ENCODE results near the gene INO80C.
"Not testable (repeated sequence)": the region's sequence is repeated elsewhere in the genome, so short reads cannot be mapped to it uniquely, and the experiment has no call there.

Gene INO80C

GRCh38 chr18:35457140-35457704, 40.5 kb downstream of the INO80C start:
- no peak for DNase-seq

- no peak for DNase-seq
Observed at GRCh38 chr18:35455926-35456763, 41.6 kb downstream of the INO80C start.

GRCh38 chr18:35454803-35455202, 43.0 kb downstream of the INO80C start:
- no peak for DNase-seq

GRCh38 chr18:35453065-35453464, 44.7 kb downstream of the INO80C start:
- not testable (repeated sequence) for DNase-seq

- DNase-seq: no peak
Observed at GRCh38 chr18:35451916-35452315, 45.8 kb downstream of the INO80C start.

- DNase-seq: no peak
Observed at GRCh38 chr18:35451032-35451431, 46.7 kb downstream of the INO80C start.

- no peak for DNase-seq
Observed at GRCh38 chr18:35444636-35445035, 53.1 kb downstream of the INO80C start.

GRCh38 chr18:35443847-35444246, 53.9 kb downstream of the INO80C start:
- no peak for DNase-seq

GRCh38 chr18:35443434-35443833, 54.3 kb downstream of the INO80C start:
- no peak for DNase-seq

- no peak for DNase-seq
Observed at GRCh38 chr18:35442701-35443100, 55.1 kb downstream of the INO80C start.

GRCh38 chr18:35441857-35442595, 55.7 kb downstream of the INO80C start:
- DNase-seq: no peak

GRCh38 chr18:35438480-35439234, 59.1 kb downstream of the INO80C start:
- DNase-seq: no peak

GRCh38 chr18:35437836-35438235, 59.9 kb downstream of the INO80C start:
- no peak for DNase-seq

- DNase-seq: no peak
Observed at GRCh38 chr18:35436076-35436649, 61.6 kb downstream of the INO80C start.

GRCh38 chr18:35435401-35435800, 62.4 kb downstream of the INO80C start:
- DNase-seq: no peak

- DNase-seq: no peak
Observed at GRCh38 chr18:35432565-35433001, 65.2 kb downstream of the INO80C start.

- no peak for DNase-seq
Observed at GRCh38 chr18:35431374-35431741, 66.4 kb downstream of the INO80C start.

GRCh38 chr18:35430721-35431373, 66.9 kb downstream of the INO80C start:
- DNase-seq: no peak

- no peak for DNase-seq
Observed at GRCh38 chr18:35426786-35427185, 71.0 kb downstream of the INO80C start.

GRCh38 chr18:35424356-35424755, 73.4 kb downstream of the INO80C start:
- no peak for DNase-seq

GRCh38 chr18:35422237-35422636, 75.5 kb downstream of the INO80C start:
- DNase-seq: no peak

- DNase-seq: no peak
Observed at GRCh38 chr18:35418610-35419009, 79.2 kb downstream of the INO80C start.
